Left cardiac atrium (tissue), 4 donors: Measurements from ENCODE around the gene ZNF146. TPM values are rescaled to one million over a fixed set of nuclear protein-coding genes. Genes with fewer than 3 reads are reported as not detected.
"Not testable (repeated sequence)": the region's sequence is repeated elsewhere in the genome, so short reads cannot be mapped to it uniquely, and the experiment has no call there.

Experiments
- ATAC-seq, 2 donors: fragments of 200-7000 bp; cut with Tn5 transposase; one replicate each; pipeline ENCODE4 v1.9.1; 2020; ENCODE audit warnings: mild to moderate bottlenecking in 2 of 2, moderate library complexity in 2 of 2
- DNase-seq: peaks from one replicate; pipeline ENCODE4 v3.0.0-alpha.2; 2020
- intact Hi-C, 2 donors: fragments of 100-400 bp; cut with DNase I; formaldehyde crosslinking; loops; one replicate each; pipeline versions ENCODE4 v1.14.1 to v1.15.1; 2022 to 2023
- total RNA-seq, 2 donors: library from RNA; stranded (reverse); fragmentation: NEBNext Ultra II Directional; extraction: Animal tissue kit (Norgen Biotek cat#: 25700); gene quantifications; one replicate each; pipeline ENCODE4 v1.2.1, GENCODE V29; 2021
- donor health status: DM: no; HTN: yes; CAD: no.
- donor health status: DM: no; HTN: yes; CAD: no; lungs with severe emphysema.
- donor health status: DM: yes; HTN: yes; CAD: no.
- donor health status: Dilated cardiomyopathy.

Gene ZNF146
- total RNA-seq, 2 donors from 2014 or later = 28.0 to 48.6 TPM

DNA sequence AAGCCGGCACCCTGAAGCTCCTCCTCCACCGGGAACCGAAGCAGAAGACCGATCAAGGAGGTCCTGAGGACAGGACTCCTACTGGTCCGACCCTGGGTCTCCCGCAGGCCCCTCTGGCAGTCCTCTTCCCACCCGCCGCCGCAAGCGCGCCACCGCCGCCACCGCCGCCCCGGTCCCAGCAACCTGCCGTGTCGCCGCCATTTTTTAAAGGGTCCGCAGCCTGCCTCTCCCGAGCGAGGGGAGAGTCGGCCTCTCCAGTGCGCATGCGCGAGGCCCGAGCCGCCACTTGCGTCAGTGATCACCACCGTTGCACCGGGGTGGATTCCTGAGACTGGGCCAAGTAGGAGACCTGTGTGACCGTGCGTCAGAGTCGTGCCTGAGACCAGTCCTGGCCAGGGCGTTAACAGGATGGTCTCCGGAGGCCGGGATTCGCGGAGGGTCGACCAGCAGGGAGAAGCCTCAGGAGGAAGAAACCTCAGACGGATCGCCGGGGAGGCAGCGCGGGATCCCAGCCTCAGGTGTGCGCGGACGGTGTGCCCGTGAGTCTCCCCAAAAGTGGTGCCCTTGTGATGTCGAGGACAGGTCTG is 51.6 kb downstream of the ZNF146 start:
- peak; percentile 81 for DNase-seq
- ATAC-seq = peak in 1 of 2 donors; percentile 65
- intact Hi-C loops = no loop called here

DNA sequence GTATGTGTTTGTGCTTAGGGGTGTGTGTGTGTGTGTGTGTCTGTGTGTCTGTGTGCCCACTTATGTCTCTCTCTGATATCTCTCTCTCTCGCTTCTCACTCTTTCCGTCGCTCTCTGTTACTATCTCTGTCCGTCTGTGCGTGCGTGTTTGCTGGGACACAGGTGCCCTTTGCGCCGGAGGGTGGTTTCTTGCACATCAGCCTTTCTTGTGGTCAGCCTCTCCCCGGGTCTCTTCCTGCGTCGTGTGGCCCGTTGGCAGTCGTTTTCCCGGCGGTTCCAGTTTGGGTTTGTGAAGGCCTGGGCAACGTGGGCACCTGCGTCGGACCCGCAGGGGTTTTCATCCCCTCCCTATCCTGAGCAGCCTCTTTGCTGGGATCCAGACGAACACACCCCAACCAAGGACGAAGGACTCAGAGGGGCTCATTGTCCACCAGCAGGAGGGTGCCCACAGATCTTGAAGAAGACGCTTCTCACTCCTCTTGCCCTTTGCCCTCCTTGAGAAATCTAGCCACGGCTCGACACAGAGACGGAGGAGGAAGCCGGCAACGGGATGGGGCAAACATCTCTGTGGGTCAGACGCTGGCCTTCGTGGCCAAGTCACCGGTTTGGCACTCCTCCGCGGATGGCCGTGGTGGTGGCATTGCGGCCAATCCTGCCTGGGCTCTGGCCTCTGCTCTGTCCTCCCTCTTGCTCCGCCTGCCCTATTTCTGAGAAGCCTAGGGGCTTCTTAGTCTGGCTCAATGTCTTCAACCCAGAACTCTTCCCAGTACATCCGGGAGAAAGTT is 52.3 kb downstream of the ZNF146 start:
- no peak for DNase-seq
- peak in 1 of 2 donors; percentile 30 for ATAC-seq
- intact Hi-C loops = no loop called here

DNA sequence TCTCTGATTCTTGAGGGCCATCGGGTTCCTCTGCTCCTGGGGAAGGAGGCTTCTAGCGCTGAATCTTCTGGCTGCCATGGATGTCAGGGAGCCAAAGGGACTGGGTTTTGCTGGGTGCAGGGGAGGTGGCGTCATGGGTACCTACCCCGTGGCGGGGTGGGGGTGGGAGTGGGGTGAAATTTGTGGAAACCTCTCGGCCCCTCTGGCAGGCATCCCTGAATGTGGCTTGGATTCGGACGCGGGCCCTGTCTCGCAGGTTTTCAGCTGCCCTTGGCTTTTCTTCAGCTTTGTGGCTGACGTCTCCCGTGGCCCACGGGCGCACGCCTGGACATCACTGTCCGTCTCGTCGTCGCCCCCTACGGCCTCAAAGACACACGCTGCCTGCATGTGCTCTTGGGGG is 53.2 kb downstream of the ZNF146 start:
- DNase-seq, intact Hi-C loops, ATAC-seq: not testable (repeated sequence)

DNA sequence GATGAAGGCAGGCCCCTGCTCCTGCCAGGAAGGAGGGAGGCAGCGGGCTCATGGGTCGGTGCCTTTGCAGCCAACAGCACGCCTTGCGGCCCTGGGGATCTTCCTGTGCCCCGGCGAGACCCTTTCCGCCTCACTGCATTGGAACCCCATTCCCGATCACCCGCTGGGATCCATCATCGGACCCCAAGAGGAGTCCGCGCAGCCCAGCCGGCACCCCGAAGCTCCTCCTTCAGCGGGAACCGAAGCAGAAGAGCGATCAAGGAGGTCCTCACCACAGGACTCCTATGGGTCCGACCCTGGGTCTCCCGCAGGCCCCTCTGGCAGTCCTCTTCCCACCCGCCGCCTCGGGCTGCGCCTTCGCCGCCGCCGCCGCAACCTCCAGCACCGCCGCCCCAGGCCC is 53.7 kb downstream of the ZNF146 start:
- intact Hi-C loops, DNase-seq, ATAC-seq: not testable (repeated sequence)

DNA sequence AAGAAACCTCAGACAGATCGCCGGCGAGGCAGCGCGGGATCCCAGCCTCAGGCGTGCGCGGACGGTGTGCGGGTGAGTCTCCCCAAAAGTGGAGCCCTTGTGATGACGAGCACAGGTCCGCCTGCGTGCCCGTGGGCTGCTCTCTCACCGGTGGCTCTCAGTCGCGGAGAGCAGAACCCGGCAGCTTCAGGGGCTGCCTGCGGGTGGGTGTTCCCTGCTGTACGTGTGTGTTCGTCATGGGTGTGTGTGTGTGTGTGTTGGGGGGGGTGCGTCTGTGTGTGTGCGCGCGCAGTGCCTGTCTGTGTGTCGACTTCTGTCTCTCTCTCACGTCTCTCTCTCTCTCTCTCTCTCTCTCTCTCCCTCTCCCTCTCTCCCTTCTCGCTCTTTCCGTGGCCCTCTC is 54.4 kb downstream of the ZNF146 start:
- DNase-seq, ATAC-seq, intact Hi-C loops: not testable (repeated sequence)

Other genes starting within 250 kb of the ZNF146 start
- gene SDHAF1, start 219.9 kb upstream of the ZNF146 start, total RNA-seq = 10 to 100 TPM; 11.4 to 16.0 TPM
- under 1 TPM in 1 of 2 donors, not detected in 1; 0.27 TPM for gene SYNE4, start 206.3 kb upstream of the ZNF146 start, total RNA-seq
- gene ALKBH6, start 200.9 kb upstream of the ZNF146 start, total RNA-seq = 10 to 100 TPM; 11.6 to 13.2 TPM
- 1 to 10 TPM; 7.2 to 7.9 TPM for gene CLIP3, start 182.2 kb upstream of the ZNF146 start, total RNA-seq
- 1 to 10 TPM; 2.3 to 4.4 TPM for gene THAP8, start 160.8 kb upstream of the ZNF146 start, total RNA-seq
- 10 to 100 TPM in 1 of 2 donors, 1 to 10 TPM in 1; 4.4 to 18.1 TPM for gene WDR62, start 160.2 kb upstream of the ZNF146 start, total RNA-seq
- not detected for gene OVOL3, start 104.0 kb upstream of the ZNF146 start, total RNA-seq
- gene POLR2I, start 100.2 kb upstream of the ZNF146 start, total RNA-seq = 100 to 1,000 TPM in 1 of 2 donors, 10 to 100 TPM in 1; 92.6 to 104 TPM
- gene TBCB, start 99.6 kb upstream of the ZNF146 start, total RNA-seq = 10 to 100 TPM; 81.2 to 85.0 TPM
- gene CAPNS1, start 75.0 kb upstream of the ZNF146 start, total RNA-seq = 100 to 1,000 TPM; 614 TPM
- 1,000 to 10,000 TPM; 1,384 to 1,769 TPM for gene COX7A1, start 62.7 kb upstream of the ZNF146 start, total RNA-seq
- gene ZNF565, start 441 bp upstream of the ZNF146 start, total RNA-seq = 1 to 10 TPM; 4.5 to 4.8 TPM
- gene ZFP14, start 164.1 kb downstream of the ZNF146 start, total RNA-seq = 1 to 10 TPM; 2.9 to 3.3 TPM
- gene ZFP82, start 203.5 kb downstream of the ZNF146 start, total RNA-seq = 1 to 10 TPM; 3.8 to 4.7 TPM